ENCODE data around the gene NIPAL4.

DNA sequence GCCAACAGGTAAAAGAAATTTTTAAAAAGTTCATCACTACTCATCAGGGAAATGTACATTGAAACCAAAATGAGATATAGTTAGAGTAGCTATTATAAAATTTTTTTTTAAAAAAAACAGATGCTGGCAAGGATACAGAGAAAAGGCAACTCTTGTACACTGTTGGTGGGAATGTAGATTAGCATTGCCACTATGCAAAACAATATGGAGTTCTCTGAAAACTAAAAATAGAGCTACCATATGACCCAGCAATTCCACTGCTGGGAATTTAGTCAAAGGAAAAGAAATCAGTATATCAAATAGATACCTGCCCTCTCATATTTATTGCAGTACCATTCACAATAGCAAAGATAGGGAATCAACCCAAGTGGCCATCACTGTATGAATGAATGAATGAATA lies 44.2 kb upstream of the NIPAL4 start:
- TF ChIP-seq, protein P1, sequence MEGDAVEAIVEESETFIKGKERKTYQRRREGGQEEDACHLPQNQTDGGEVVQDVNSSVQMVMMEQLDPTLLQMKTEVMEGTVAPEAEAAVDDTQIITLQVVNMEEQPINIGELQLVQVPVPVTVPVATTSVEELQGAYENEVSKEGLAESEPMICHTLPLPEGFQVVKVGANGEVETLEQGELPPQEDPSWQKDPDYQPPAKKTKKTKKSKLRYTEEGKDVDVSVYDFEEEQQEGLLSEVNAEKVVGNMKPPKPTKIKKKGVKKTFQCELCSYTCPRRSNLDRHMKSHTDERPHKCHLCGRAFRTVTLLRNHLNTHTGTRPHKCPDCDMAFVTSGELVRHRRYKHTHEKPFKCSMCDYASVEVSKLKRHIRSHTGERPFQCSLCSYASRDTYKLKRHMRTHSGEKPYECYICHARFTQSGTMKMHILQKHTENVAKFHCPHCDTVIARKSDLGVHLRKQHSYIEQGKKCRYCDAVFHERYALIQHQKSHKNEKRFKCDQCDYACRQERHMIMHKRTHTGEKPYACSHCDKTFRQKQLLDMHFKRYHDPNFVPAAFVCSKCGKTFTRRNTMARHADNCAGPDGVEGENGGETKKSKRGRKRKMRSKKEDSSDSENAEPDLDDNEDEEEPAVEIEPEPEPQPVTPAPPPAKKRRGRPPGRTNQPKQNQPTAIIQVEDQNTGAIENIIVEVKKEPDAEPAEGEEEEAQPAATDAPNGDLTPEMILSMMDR (IDR thresholded peaks at IDR 0.05) = no peak
- TF ChIP-seq POLR2A (IDR thresholded peaks at IDR 0.05) = no peak
